Fibroblast of lung (primary cell): ENCODE results near the gene GSTM5. TPM values are rescaled to one million over a fixed set of nuclear protein-coding genes. Genes with fewer than 3 reads are reported as not detected.

Experiments
- DNase-seq, 2 donors: peaks; one replicate each; pipeline versions ENCODE4 v3.0.0 to v3.0.0-alpha.2; 2010; ENCODE audit warnings: low read depth in 2 of 2
- H2AFZ ChIP-seq: 2 replicates; pipeline ENCODE4 v1.5.1; 2012; ENCODE audit warnings: low read length, control low read depth, inconsistent platforms
- H3K27ac ChIP-seq: 2 replicates; pipeline ENCODE4 v1.5.1; 2011; ENCODE audit warnings: low read length, control low read depth; ENCODE audit not compliant: insufficient read depth
- H3K27me3 ChIP-seq: 2 replicates; pipeline ENCODE4 v1.5.1; 2011; ENCODE audit warnings: mild to moderate bottlenecking, low read length; ENCODE audit not compliant: control insufficient read depth, insufficient read depth
- H3K36me3 ChIP-seq: 2 replicates; pipeline ENCODE4 v1.5.1; 2011; ENCODE audit warnings: low read length; ENCODE audit not compliant: control insufficient read depth, insufficient read depth
- H3K4me1 ChIP-seq: 2 replicates; pipeline ENCODE4 v1.5.1; 2011; ENCODE audit warnings: low read length; ENCODE audit not compliant: control insufficient read depth, insufficient read depth; ENCODE audit errors: extremely low read depth
- H3K4me2 ChIP-seq: 2 replicates; pipeline ENCODE4 v1.5.1; 2011; ENCODE audit warnings: low read length, control low read depth; ENCODE audit not compliant: insufficient read depth; ENCODE audit errors: extremely low read depth
- H3K4me3 ChIP-seq, 4 experiments: fragments of 200-600 bp in 1 of 4; sonication (generic) in 1 of 4; replicated peaks in 1 of 4; 2 replicates each; pipeline ENCODE4 v1.5.1; 2011 to 2016; ENCODE audit warnings: low read length in 4 of 4, low read depth in 3 of 4, mild to moderate bottlenecking in 3 of 4, control low read depth in 2 of 4, inconsistent platforms in 1 of 4, mixed read lengths in 1 of 4; ENCODE audit not compliant: insufficient read depth in 1 of 4; ENCODE audit errors: control extremely low read depth in 1 of 4
- H3K79me2 ChIP-seq: 2 replicates; pipeline ENCODE4 v1.5.1; 2012; ENCODE audit warnings: mild to moderate bottlenecking, low read length, inconsistent platforms; ENCODE audit not compliant: control insufficient read depth, insufficient read depth
- H3K9ac ChIP-seq: 2 replicates; pipeline ENCODE4 v1.5.1; 2011; ENCODE audit warnings: mild to moderate bottlenecking, low read length, control low read depth; ENCODE audit not compliant: insufficient read depth
- H3K9me3 ChIP-seq: 2 replicates; pipeline ENCODE4 v1.5.1; 2012; ENCODE audit warnings: low read depth, low read length; ENCODE audit not compliant: control insufficient read depth, insufficient read depth
- H4K20me1 ChIP-seq: 2 replicates; pipeline ENCODE4 v1.5.1; 2011; ENCODE audit warnings: low read length; ENCODE audit not compliant: control insufficient read depth, insufficient read depth; ENCODE audit errors: extremely low read depth
- CTCF ChIP-seq, 2 donors: IDR thresholded peaks in 1 of 2; conservative IDR thresholded peaks in 1 of 2; 1 replicate in 1 of 2; 2 replicates in 1 of 2; pipeline ENCODE4 v1.5.1; 2011 to 2012; ENCODE audit warnings: low read length in 2 of 2, control low read depth in 1 of 2, inconsistent platforms in 1 of 2, low read depth in 1 of 2, mild to moderate bottlenecking in 1 of 2
- EZH2 ChIP-seq: IDR thresholded peaks from 2 replicates; pipeline ENCODE4 v1.5.1; 2012; ENCODE audit warnings: low read length, control low read depth, mild to moderate bottlenecking; ENCODE audit errors: missing control alignments
- polyA plus RNA-seq, 2 donors: library from polyadenylated mRNA; depleted of rRNA in 1 of 2; stranded (reverse) in 1 of 2; unstranded in 1 of 2; fragments of >200 nt; gene quantifications; 2 replicates each; pipeline ENCODE4 v1.2.1, GENCODE V29; 2011 to 2012; ENCODE audit warnings: missing spikeins in 1 of 2
- total RNA-seq: library from RNA; depleted of rRNA; stranded (reverse); fragments of >200 nt; gene quantifications from 2 replicates; pipeline ENCODE4 v1.2.1, GENCODE V29; 2014

The GSTM5 gene
- total and polyA plus RNA-seq, 2 donors (not counting 1 experiment from before 2014, with no cell fraction given) = 6.1 to 21.6 TPM

- no peaks in the 10 kb centered on the region for H3K9me3 ChIP-seq
- H3K9ac ChIP-seq = no peak overlapping the region
- H3K4me1 ChIP-seq = no peaks in the 10 kb centered on the region
- no peaks in the 10 kb centered on the region for H3K36me3 ChIP-seq
- TF ChIP-seq EZH2 (no peak), CTCF (conservative IDR thresholded peaks at IDR 0.05 in 1 of 2, IDR thresholded peaks at IDR 0.05 in 1 of 2; ENCODE audit: low read depth in 1 of 2, low read length in 2 of 2) (no peak)
- no peak overlapping the region for H3K4me3 ChIP-seq
- H3K27ac ChIP-seq = no peak overlapping the region
- no peak for DNase-seq
- peaks cover 13% of the 10 kb centered on the region for H3K27me3 ChIP-seq
- no peaks in the 10 kb centered on the region for H4K20me1 ChIP-seq
- H2AFZ ChIP-seq = no peak overlapping the region
- H3K79me2 ChIP-seq = no peaks in the 10 kb centered on the region
- H3K4me2 ChIP-seq = no peak overlapping the region
These were observed 37.2 kb downstream of the GSTM5 start for GRCh38 chr1:109749221-109749620.

GRCh38 chr1:109750241-109750882 is 38.3 kb downstream of the GSTM5 start:
- no peak for TF ChIP-seq CTCF (conservative IDR thresholded peaks at IDR 0.05 in 1 of 2, IDR thresholded peaks at IDR 0.05 in 1 of 2; ENCODE audit: low read depth in 1 of 2, low read length in 2 of 2)
- TF ChIP-seq EZH2 = no peak
- no peaks in the 10 kb centered on the region for H3K4me1 ChIP-seq
- H3K27ac ChIP-seq = no peak overlapping the region
- H4K20me1 ChIP-seq = no peaks in the 10 kb centered on the region
- H3K27me3 ChIP-seq = peaks cover 13% of the 10 kb centered on the region
- no peak overlapping the region for H2AFZ ChIP-seq
- H3K36me3 ChIP-seq = no peaks in the 10 kb centered on the region
- H3K4me3 ChIP-seq = no peak overlapping the region
- H3K9me3 ChIP-seq = no peaks in the 10 kb centered on the region
- H3K4me2 ChIP-seq = no peak overlapping the region
- DNase-seq = no peak
- H3K9ac ChIP-seq = no peak overlapping the region
- no peaks in the 10 kb centered on the region for H3K79me2 ChIP-seq

- Histone ChIP-seq H3K9me3 (no peaks in the 10 kb centered on the region), H3K4me2 (no peak overlapping the region), H3K27me3 (peaks cover 13% of the 10 kb centered on the region), H4K20me1 (no peaks in the 10 kb centered on the region), H3K4me1 (no peaks in the 10 kb centered on the region), H2AFZ (no peak overlapping the region), H3K79me2 (no peaks in the 10 kb centered on the region), H3K36me3 (no peaks in the 10 kb centered on the region), H3K27ac (no peak overlapping the region), H3K9ac (no peak overlapping the region), H3K4me3 (no peak overlapping the region)
- TF ChIP-seq CTCF (conservative IDR thresholded peaks at IDR 0.05 in 1 of 2, IDR thresholded peaks at IDR 0.05 in 1 of 2; ENCODE audit: low read depth in 1 of 2, low read length in 2 of 2) (no peak), EZH2 (no peak)
- DNase-seq = no peak
These were observed 38.9 kb downstream of the GSTM5 start for GRCh38 chr1:109750920-109751319.
